Testis (tissue), 3 donors: ENCODE data around the gene CALML6. TPM values are rescaled to one million over a fixed set of nuclear protein-coding genes. Genes with fewer than 3 reads are reported as not detected.

Source experiments
- DNase-seq: peaks from one replicate; pipeline ENCODE4 v3.0.0-alpha.2; 2019
- H3K27ac ChIP-seq, 2 donors: fragments of 200-600 bp; sonication (generic); one replicate each; pipeline ENCODE4 v1.5.1; 2019
- H3K27me3 ChIP-seq: fragments of 200-600 bp; sonication (generic); one replicate; pipeline ENCODE4 v1.5.1; 2019
- H3K36me3 ChIP-seq: fragments of 200-600 bp; sonication (generic); one replicate; pipeline ENCODE4 v1.5.1; 2017; ENCODE audit warnings: low read depth; ENCODE audit errors: missing control alignments
- H3K4me1 ChIP-seq: fragments of 200-600 bp; sonication (generic); one replicate; pipeline ENCODE4 v1.5.1; 2019
- H3K4me3 ChIP-seq, 2 donors: fragments of 200-600 bp; sonication (generic); one replicate each; pipeline ENCODE4 v1.5.1; 2017 to 2019
- H3K9me3 ChIP-seq: fragments of 200-600 bp; sonication (generic); one replicate; pipeline ENCODE4 v1.5.1; 2017
- CTCF ChIP-seq, 3 experiments: fragments of 450-650 bp in 2 of 3; fragments of 200-600 bp in 1 of 3; sonication (generic) in 1 of 3; IDR thresholded peaks; one replicate each; pipeline ENCODE4 v1.5.1; 2016 to 2019; ENCODE audit warnings: antibody characterized with exemption in 3 of 3, mild to moderate bottlenecking in 2 of 3, moderate library complexity in 1 of 3
- POLR2A ChIP-seq: fragments of 450-650 bp; IDR thresholded peaks from one replicate; pipeline ENCODE4 v1.6.1; 2017; ENCODE audit warnings: antibody characterized with exemption, mild to moderate bottlenecking, moderate library complexity
- WGBS, 2 donors: methylation state at CpG; one replicate each; pipeline ENCODE4 v1.1.5; 2018; 5-methylcytosine and 5-hydroxymethylcytosine counted together
- intact Hi-C: fragments of 100-400 bp; cut with DNase I; formaldehyde crosslinking; loops from one replicate; pipeline ENCODE4 v1.15.1; 2023; ENCODE audit warnings: low total_unique reads
- polyA plus RNA-seq: library from polyadenylated mRNA; stranded (reverse); fragments of 350-450 nt; fragmentation: Illumina TruSeq; extraction: RNeasy Lipid Tissue Mini Kit (QIAGEN cat#74804); gene quantifications from one replicate; pipeline ENCODE4 v1.2.3, GENCODE V29; 2014; ENCODE audit warnings: low read depth, low replicate concordance; ENCODE audit not compliant: insufficient read depth
- total RNA-seq, 2 donors: library from RNA; depleted of rRNA; stranded (reverse); fragments of >200 nt; gene quantifications; one replicate each; pipeline ENCODE4 v1.2.3, GENCODE V29; 2016

Gene CALML6
- total and polyA plus RNA-seq, 3 donors from 2014 or later: 0.96 to 2.1 (median 1.2) TPM

GRCh38 chr1:1939296-1940122 lies 24.4 kb downstream of the CALML6 start:
- WGBS, 2 donors: 91 to 94% methylated on average over 18 to 28 of the region's 28 CpGs
- peaks cover 4% of the 10 kb centered on the region for H3K4me1 ChIP-seq
- no peaks in the 10 kb centered on the region for H3K9me3 ChIP-seq
- TF ChIP-seq POLR2A (no peak), CTCF (IDR thresholded peaks at IDR 0.05) (no peak)
- intact Hi-C loops: loop anchor here (5.0 kb wide), 1 partner anchor 103 kb away; no protein-coding TSS in a partner anchor
- no peak overlapping the region for H3K27ac ChIP-seq
- H3K4me3 ChIP-seq: no peak overlapping the region
- DNase-seq: no peak
- no peaks in the 10 kb centered on the region for H3K27me3 ChIP-seq
- no peaks in the 10 kb centered on the region for H3K36me3 ChIP-seq

DNA sequence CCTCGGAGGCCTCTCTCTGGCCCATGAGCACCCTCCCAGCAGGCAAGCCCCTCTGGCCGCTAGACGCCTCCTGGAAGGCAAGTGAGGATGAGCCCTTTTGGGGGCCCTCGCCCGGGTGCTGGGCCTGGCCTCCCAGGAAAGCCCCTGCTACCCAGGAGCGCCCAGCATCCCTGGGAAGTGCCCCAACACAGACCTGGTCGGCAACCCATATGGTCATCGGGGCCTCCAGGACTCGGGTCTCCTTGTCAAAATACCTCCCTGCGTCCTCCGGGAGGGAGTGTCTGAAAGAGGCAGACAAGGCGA lies 25.0 kb downstream of the CALML6 start:
- no peak for DNase-seq
- H3K27ac ChIP-seq: no peak overlapping the region
- 89 to 94% methylated on average over 10 to 12 of the region's 12 CpGs for WGBS, 2 donors
- intact Hi-C loops: loop anchor here (5.0 kb wide), 1 partner anchor 102 kb away; no protein-coding TSS in a partner anchor
- no peak overlapping the region for H3K4me3 ChIP-seq
- no peaks in the 10 kb centered on the region for H3K27me3 ChIP-seq
- no peaks in the 10 kb centered on the region for H3K36me3 ChIP-seq
- H3K9me3 ChIP-seq: no peaks in the 10 kb centered on the region
- no peak for TF ChIP-seq CTCF (IDR thresholded peaks at IDR 0.05)
- no peak for TF ChIP-seq POLR2A
- peaks cover 4% of the 10 kb centered on the region for H3K4me1 ChIP-seq

DNA sequence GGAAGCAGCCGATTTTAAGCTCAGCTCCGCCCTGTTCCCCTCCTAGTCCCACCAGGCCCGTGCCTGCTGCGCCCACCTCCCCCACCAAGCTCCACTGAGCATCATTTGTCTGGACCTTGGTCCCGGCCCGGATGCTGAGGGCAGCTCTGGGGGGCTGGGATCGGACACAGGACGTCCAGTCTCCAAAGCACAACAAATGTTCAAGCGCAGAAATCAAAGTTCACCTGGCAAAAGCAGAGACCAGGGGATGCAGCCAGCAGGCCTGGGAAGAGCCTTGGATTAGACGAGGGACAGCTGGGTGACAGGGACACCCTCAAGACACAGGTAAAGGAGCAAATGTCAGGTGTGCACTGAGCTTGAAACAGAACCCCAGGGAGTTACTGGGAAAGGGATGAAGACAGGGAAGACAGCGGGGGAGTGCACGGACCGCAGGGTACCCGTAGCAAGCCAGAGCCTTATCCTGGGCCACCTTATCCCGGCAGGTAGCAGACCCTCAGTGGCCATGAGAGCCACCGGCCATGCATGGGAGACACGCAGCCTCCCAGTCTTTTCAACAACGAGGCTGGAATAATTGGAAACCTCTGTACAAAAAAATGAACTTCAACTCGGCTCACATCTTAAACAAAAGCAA lies 26.3 kb downstream of the CALML6 start:
- DNase-seq: no peak
- H3K27ac ChIP-seq: no peak overlapping the region
- H3K4me1 ChIP-seq: peaks cover 8% of the 10 kb centered on the region
- no peaks in the 10 kb centered on the region for H3K36me3 ChIP-seq
- H3K27me3 ChIP-seq: no peaks in the 10 kb centered on the region
- TF ChIP-seq CTCF (IDR thresholded peaks at IDR 0.05): no peak
- H3K4me3 ChIP-seq: no peak overlapping the region
- H3K9me3 ChIP-seq: no peaks in the 10 kb centered on the region
- WGBS, 2 donors: 81 to 83% methylated on average over 18 to 19 of the region's 19 CpGs
- intact Hi-C loops: loop anchor here (5.0 kb wide), 1 partner anchor 101 kb away; no protein-coding TSS in a partner anchor

GRCh38 chr1:1941868-1942752 lies 27.1 kb downstream of the CALML6 start:
- intact Hi-C loops: loop anchor here (5.0 kb wide), 1 partner anchor 100 kb away; no protein-coding TSS in a partner anchor
- no peak for TF ChIP-seq CTCF (IDR thresholded peaks at IDR 0.05)
- TF ChIP-seq POLR2A: no peak
- WGBS, 2 donors: 78 to 81% methylated on average over 27 to 39 of the region's 39 CpGs
- no peaks in the 10 kb centered on the region for H3K27me3 ChIP-seq
- no peak overlapping the region for H3K27ac ChIP-seq
- no peak for DNase-seq
- no peaks in the 10 kb centered on the region for H3K9me3 ChIP-seq
- no peak overlapping the region for H3K4me3 ChIP-seq
- H3K36me3 ChIP-seq: no peaks in the 10 kb centered on the region
- H3K4me1 ChIP-seq: peaks cover 16% of the 10 kb centered on the region
